K562 (cell line): Measurements from ENCODE around the gene SNX27. TPM values are rescaled to one million over a fixed set of nuclear protein-coding genes. Genes with fewer than 3 reads are reported as not detected.

ENCODE experiments used
- BHLHE40 ChIP-seq: IDR thresholded peaks from 2 replicates; pipeline ENCODE4 v1.6.1; 2011; ENCODE audit warnings: low read length, improper control_type of control experiment
- CBFA2T2 ChIP-seq: fragments of 450-650 bp; conservative IDR thresholded peaks from 2 replicates; pipeline ENCODE4 v1.6.1; 2017; ENCODE audit warnings: mild to moderate bottlenecking
- CBFA2T3 ChIP-seq: fragments of 450-650 bp; IDR thresholded peaks from 2 replicates; pipeline ENCODE4 v1.6.1; 2017
- CTBP1 ChIP-seq: fragments of 450-650 bp; IDR thresholded peaks from 2 replicates; pipeline ENCODE4 v1.6.1; 2016; ENCODE audit warnings: borderline replicate concordance
- FOXK2 ChIP-seq, 2 experiments: fragments of 450-650 bp; IDR thresholded peaks in 1 of 2; conservative IDR thresholded peaks in 1 of 2; 2 replicates each; pipeline ENCODE4 v1.6.1; 2016; ENCODE audit warnings: low read depth in 2 of 2, mild to moderate bottlenecking in 1 of 2
- GABPA ChIP-seq: fragments of 200-800 bp; sonication (Bioruptor generic); conservative IDR thresholded peaks from 2 replicates; pipeline ENCODE4 v1.6.1; 2016; ENCODE audit warnings: low read depth, missing genetic modification characterization, missing compliant biosample characterization
- KHSRP ChIP-seq: fragments of 450-650 bp; IDR thresholded peaks from 2 replicates; pipeline ENCODE4 v1.6.1; 2017
- NONO ChIP-seq, 2 experiments: fragments of 200-400 bp in 1 of 2; fragments of 450-650 bp in 1 of 2; formaldehyde crosslinking in 1 of 2; IDR thresholded peaks; 2 replicates each; pipeline ENCODE4 v1.6.1; 2017; ENCODE audit warnings: low read depth in 2 of 2, mild to moderate bottlenecking in 2 of 2, moderate library complexity in 2 of 2, low read length in 1 of 2
- NR2F6 ChIP-seq: fragments of 450-650 bp; formaldehyde crosslinking; IDR thresholded peaks from 2 replicates; pipeline ENCODE4 v1.4.0; 2020; ENCODE audit warnings: mild to moderate bottlenecking
- PRMT5 ChIP-seq: sonication (generic); formaldehyde crosslinking; IDR thresholded peaks from 2 replicates; pipeline ENCODE4 v1.5.0; 2020; ENCODE audit warnings: missing genetic modification reagents
- RAD21 ChIP-seq, 2 experiments: fragments of 250-450 bp in 1 of 2; fragments of 450-650 bp in 1 of 2; sonication (Bioruptor Pico) in 1 of 2; formaldehyde crosslinking in 1 of 2; IDR thresholded peaks in 1 of 2; conservative IDR thresholded peaks in 1 of 2; 2 replicates each; pipeline versions ENCODE4 v1.4.0 to v1.8.0; 2020 to 2022; ENCODE audit warnings: mild to moderate bottlenecking in 2 of 2, moderate library complexity in 1 of 2
- SIX5 ChIP-seq, 2 experiments: IDR thresholded peaks; 2 replicates each; pipeline ENCODE4 v1.6.1; 2011; ENCODE audit warnings: low read length in 2 of 2, borderline replicate concordance in 1 of 2, low read depth in 1 of 2, mild to moderate bottlenecking in 1 of 2, moderate library complexity in 1 of 2; ENCODE audit not compliant: insufficient read depth in 1 of 2
- SMARCE1 ChIP-seq: fragments of 450-650 bp; IDR thresholded peaks from 2 replicates; pipeline ENCODE4 v1.7.1; 2016; ENCODE audit warnings: mild to moderate bottlenecking
- SMC3 ChIP-seq: conservative IDR thresholded peaks from 2 replicates; pipeline ENCODE4 v1.6.1; 2011; ENCODE audit warnings: low read depth, low read length, improper control_type of control experiment; ENCODE audit not compliant: insufficient read depth
- SPI1 ChIP-seq: IDR thresholded peaks from 2 replicates; pipeline ENCODE4 v1.6.1; 2011; ENCODE audit warnings: low read depth, low read length, control low read depth, borderline replicate concordance
- TAF7 ChIP-seq: fragments of 450-650 bp; IDR thresholded peaks from 2 replicates; pipeline ENCODE4 v1.6.1; 2016; ENCODE audit warnings: missing genetic modification characterization, missing compliant biosample characterization
- TCF7 ChIP-seq: sonication (generic); IDR thresholded peaks from 2 replicates; pipeline ENCODE4 v1.6.1; 2016; ENCODE audit warnings: antibody characterized with exemption, borderline replicate concordance
- ZC3H11A ChIP-seq: IDR thresholded peaks from 2 replicates; pipeline ENCODE4 v1.6.1; 2012; ENCODE audit warnings: low read depth, low read length, improper control_type of control experiment
- ZKSCAN3 ChIP-seq: fragments of 250-450 bp; sonication (Bioruptor Pico); IDR thresholded peaks from 2 replicates; pipeline ENCODE4 v1.4.0; 2020
- ZNF23 ChIP-seq: fragments of 250-450 bp; sonication (Bioruptor Pico); IDR thresholded peaks from 2 replicates; pipeline ENCODE4 v1.4.0; 2020; ENCODE audit warnings: mild to moderate bottlenecking
- ZNF253 ChIP-seq: fragments of 250-450 bp; sonication (Bioruptor Pico); conservative IDR thresholded peaks from 2 replicates; pipeline ENCODE4 v1.6.1; 2021; ENCODE audit warnings: mild to moderate bottlenecking
- ZNF384 ChIP-seq: IDR thresholded peaks from 2 replicates; pipeline ENCODE4 v1.6.1; 2012; ENCODE audit warnings: low read depth, low read length, improper control_type of control experiment
- polyA plus RNA-seq, 8 experiments: library from polyadenylated mRNA; depleted of rRNA in 4 of 8; stranded (reverse) in 5 of 8; unstranded in 3 of 8; fragments of >200 nt; fragmentation: Nextera tagmentation in 2 of 8; fragmentation: Illumina TruSeq in 1 of 8; extraction: Ambion mirVana in 2 of 8; extraction: Trizol in 1 of 8; gene quantifications; 2 replicates each; pipeline versions ENCODE4 v1.2.1 to v1.2.3, GENCODE V29; 2011 to 2014; ENCODE audit warnings: inconsistent platforms in 1 of 8, missing spikeins in 1 of 8
- total RNA-seq, 7 experiments: library from RNA; depleted of rRNA in 6 of 7; stranded (reverse); fragments of >200 nt in 6 of 7; fragmentation: Illumina TruSeq in 2 of 7; extraction: Trizol in 2 of 7; gene quantifications; 2 replicates each; pipeline versions ENCODE4 v1.2.1 to v1.2.3, GENCODE V29; 2011 to 2021; ENCODE audit warnings: low replicate concordance in 1 of 7
- TF ChIP-seq, protein P1 (sequence below): sonication (generic); formaldehyde crosslinking; IDR thresholded peaks from 2 replicates; pipeline ENCODE4 v1.8.0; 2023; ENCODE audit warnings: mild to moderate bottlenecking, missing genetic modification reagents
- TF ChIP-seq, protein P2 (sequence below): sonication (generic); formaldehyde crosslinking; IDR thresholded peaks from 2 replicates; pipeline ENCODE4 v1.9.0; 2022; ENCODE audit warnings: mild to moderate bottlenecking, missing genetic modification reagents

The SNX27 gene
- total and polyA plus RNA-seq, 9 of the 15 experiments (the other 6 are each of a cell fraction or from before 2014, with no cell fraction given) = 4.5 to 18.7 (median 10.1) TPM

DNA sequence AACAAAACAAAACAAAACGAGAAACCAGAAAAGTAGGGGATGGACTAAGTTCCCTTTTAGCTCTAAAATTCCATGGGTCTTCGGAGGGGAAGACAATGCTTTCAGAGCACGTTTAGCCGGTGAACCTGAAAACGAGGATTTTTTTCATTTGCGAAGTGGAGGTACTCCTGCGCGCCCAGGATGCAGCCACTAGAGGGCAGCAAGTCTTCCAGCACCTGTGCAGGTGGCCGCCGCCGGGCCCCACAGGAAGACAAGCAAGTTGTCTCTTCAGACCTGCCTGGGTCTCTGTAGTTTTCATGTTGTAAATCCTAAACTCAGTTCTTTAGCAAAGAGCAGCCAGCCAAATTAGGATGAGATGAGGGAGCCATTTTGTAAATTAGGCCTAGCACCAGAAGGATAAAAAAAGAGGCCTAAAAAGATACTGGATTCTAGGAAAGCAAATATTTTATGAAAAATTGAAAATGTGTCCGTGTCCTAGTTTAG, 17.7 kb upstream of the SNX27 start (continued):
- TF ChIP-seq CTBP1 (peak; percentile 79; the same call in 1 of the 2 replicates), ZKSCAN3 (CRISPR knock-in tag) (no peak), ZNF384 (peak; percentile 87), NONO (IDR thresholded peaks at IDR 0.05; ENCODE audit: low read depth in 2 of 2, low read length in 1 of 2) (no peak), NR2F6 (no peak), ZC3H11A (no peak), SMARCE1 (no peak), SMC3 (peak; percentile 63), TCF7 (no peak), KHSRP (no peak), TAF7 (tag) (no peak), CBFA2T3 (0 out of 2 replicates have a peak, but pooled peaks have one; percentile 11), GABPA (no peak), RAD21 (CRISPR knock-in tag; conservative IDR thresholded peaks at IDR 0.05 in 1 of 2, IDR thresholded peaks at IDR 0.05 in 1 of 2) (peak; percentile 59 to 81), BHLHE40 (no peak), SPI1 (no peak), FOXK2 (conservative IDR thresholded peaks at IDR 0.05 in 1 of 2, IDR thresholded peaks at IDR 0.05 in 1 of 2; ENCODE audit: low read depth in 2 of 2) (no peak), ZNF23 (CRISPR knock-in tag) (no peak), ZNF253 (CRISPR knock-in tag) (no peak), SIX5 (IDR thresholded peaks at IDR 0.05; ENCODE audit: borderline replicate concordance in 1 of 2, insufficient read depth in 1 of 2, low read depth in 1 of 2, low read length in 2 of 2) (no peak), CBFA2T2 (peak; percentile 5; the same call in 1 of the 2 replicates), PRMT5 (CRISPR knock-in tag) (no peak)
- TF ChIP-seq, protein P1, sequence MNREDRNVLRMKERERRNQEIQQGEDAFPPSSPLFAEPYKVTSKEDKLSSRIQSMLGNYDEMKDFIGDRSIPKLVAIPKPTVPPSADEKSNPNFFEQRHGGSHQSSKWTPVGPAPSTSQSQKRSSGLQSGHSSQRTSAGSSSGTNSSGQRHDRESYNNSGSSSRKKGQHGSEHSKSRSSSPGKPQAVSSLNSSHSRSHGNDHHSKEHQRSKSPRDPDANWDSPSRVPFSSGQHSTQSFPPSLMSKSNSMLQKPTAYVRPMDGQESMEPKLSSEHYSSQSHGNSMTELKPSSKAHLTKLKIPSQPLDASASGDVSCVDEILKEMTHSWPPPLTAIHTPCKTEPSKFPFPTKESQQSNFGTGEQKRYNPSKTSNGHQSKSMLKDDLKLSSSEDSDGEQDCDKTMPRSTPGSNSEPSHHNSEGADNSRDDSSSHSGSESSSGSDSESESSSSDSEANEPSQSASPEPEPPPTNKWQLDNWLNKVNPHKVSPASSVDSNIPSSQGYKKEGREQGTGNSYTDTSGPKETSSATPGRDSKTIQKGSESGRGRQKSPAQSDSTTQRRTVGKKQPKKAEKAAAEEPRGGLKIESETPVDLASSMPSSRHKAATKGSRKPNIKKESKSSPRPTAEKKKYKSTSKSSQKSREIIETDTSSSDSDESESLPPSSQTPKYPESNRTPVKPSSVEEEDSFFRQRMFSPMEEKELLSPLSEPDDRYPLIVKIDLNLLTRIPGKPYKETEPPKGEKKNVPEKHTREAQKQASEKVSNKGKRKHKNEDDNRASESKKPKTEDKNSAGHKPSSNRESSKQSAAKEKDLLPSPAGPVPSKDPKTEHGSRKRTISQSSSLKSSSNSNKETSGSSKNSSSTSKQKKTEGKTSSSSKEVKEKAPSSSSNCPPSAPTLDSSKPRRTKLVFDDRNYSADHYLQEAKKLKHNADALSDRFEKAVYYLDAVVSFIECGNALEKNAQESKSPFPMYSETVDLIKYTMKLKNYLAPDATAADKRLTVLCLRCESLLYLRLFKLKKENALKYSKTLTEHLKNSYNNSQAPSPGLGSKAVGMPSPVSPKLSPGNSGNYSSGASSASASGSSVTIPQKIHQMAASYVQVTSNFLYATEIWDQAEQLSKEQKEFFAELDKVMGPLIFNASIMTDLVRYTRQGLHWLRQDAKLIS (CRISPR knock-in tag) = 0 out of 2 replicates have a peak, but pooled peaks have one; percentile 45
- TF ChIP-seq, protein P2, sequence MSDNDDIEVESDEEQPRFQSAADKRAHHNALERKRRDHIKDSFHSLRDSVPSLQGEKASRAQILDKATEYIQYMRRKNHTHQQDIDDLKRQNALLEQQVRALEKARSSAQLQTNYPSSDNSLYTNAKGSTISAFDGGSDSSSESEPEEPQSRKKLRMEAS (CRISPR knock-in tag) = peak; percentile 73
